ENCODE measurements around the gene LDAH. TPM values are rescaled to one million over a fixed set of nuclear protein-coding genes. Genes with fewer than 3 reads are reported as not detected.
"Not testable (repeated sequence)": the region's sequence is repeated elsewhere in the genome, so short reads cannot be mapped to it uniquely, and the experiment has no call there.

The LDAH gene
- total RNA-seq, 2 experiments from 2014 or later, result 31.1 to 37.6 TPM

DNA sequence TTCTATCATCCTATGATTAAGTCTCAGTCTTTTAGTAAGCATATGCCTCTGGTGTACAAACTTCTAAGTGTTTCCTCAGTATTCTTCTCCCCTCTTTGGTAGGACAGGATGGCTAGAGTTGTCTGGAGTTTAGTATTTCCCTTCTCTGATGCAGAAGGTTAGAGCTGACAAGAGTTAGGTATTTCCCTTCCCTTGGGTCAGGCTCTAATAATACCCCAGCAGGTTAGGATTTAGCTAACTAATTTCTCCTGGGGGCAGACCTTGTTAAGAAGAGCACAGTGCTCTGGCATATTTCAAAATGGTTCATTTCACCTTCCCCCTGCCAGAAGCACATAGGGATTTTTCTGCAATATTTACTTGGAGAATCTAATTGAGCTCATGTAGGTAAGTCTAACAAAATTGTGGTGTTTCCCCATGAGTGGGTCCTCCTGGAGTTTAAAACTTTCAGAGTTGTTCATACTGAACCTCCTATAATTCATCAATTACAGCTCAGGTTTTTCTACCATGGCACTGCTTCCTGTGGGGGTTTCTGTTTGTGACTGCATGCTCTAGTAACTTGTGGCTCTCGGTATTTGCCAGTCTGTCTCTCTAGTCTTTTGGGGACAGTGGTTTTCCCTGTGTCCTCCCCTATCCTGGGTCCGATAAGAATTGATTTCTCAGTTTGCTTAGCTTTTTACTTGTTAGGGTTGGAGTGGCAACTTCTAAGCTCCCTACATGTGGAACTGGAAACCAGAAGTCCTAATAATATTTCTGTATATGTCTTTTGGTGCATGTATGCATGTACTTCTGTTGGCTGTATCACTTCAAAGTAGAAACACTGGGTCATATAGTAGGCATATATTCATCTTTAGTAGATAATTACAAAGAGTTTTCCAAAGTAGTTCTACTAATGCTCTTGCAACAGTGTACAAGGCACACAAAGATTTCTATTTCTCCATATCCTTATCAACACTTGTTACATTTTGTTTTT is 78.2 kb downstream of the LDAH start:
- no peak overlapping the region for H3K27ac Mint-ChIP-seq
- peaks cover 31% of the 10 kb centered on the region for H3K36me3 Mint-ChIP-seq (ENCODE audit: low read depth)
- H3K27me3 Mint-ChIP-seq (ENCODE audit: low read depth), result no peaks in the 10 kb centered on the region
- no peaks in the 10 kb centered on the region for H3K4me1 Mint-ChIP-seq (ENCODE audit: low read depth)
- CTCF ChIA-PET, result interaction anchor here (0.6 to 1.2 kb wide), 4 partner anchors 21 to 118 kb away, joined by 3 to 5 read pairs (median 4); no protein-coding TSS in a partner anchor
- no peak overlapping the region for H3K4me3 Mint-ChIP-seq
- no peaks in the 10 kb centered on the region for H3K9me3 Mint-ChIP-seq
- no peak for DNase-seq
- intact Hi-C loops (cut with micrococcal nuclease), result no loop called here

DNA sequence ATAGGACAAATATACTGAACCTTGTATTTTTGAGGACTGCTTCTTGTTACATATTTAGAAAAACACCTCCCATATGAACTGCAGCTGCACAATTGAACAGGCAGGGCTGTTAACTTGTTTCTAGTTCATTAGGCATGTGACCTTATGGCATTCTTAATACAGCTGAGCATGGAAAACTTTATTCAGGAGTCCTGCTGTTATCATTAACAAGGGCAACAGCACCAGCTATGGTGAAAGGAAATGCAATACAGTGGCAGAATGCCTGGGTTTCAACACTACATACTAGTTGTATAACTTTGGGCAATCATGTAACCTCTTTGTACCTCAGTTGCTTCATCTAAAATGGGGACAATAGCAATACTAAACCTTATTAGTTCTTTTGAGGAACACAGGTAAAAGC is 84.1 kb downstream of the LDAH start:
- H3K9me3 Mint-ChIP-seq, result no peaks in the 10 kb centered on the region
- no peaks in the 10 kb centered on the region for H3K4me1 Mint-ChIP-seq (ENCODE audit: low read depth)
- intact Hi-C loops (cut with micrococcal nuclease), result no loop called here
- CTCF ChIA-PET, result no interaction called here
- H3K27ac Mint-ChIP-seq, result no peak overlapping the region
- H3K36me3 Mint-ChIP-seq (ENCODE audit: low read depth), result peaks cover 55% of the 10 kb centered on the region
- no peaks in the 10 kb centered on the region for H3K27me3 Mint-ChIP-seq (ENCODE audit: low read depth)
- DNase-seq, result no peak
- H3K4me3 Mint-ChIP-seq, result no peak overlapping the region

DNA sequence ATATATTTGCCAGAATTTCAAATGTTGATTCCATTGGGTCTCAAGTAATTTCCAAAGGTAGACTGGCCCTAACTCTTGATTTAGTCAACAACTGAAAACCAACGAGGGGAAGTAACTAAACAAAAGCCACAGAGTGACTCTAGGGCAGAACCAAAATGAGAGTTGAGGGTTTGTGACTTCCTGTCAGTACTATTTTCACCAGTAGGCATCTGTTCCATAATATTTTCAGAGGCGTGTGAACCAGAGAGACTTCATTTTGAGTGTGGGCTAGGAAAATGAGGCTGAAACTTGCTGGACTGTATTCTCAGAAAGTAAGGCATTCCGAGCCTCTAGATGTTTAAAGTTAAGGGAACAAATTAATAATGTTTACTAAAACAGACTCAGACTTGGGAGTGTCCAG is 85.4 kb downstream of the LDAH start:
- Mint-ChIP-seq H3K27ac (no peak overlapping the region), H3K27me3 (ENCODE audit: low read depth) (no peaks in the 10 kb centered on the region), H3K36me3 (ENCODE audit: low read depth) (peaks cover 47% of the 10 kb centered on the region), H3K4me1 (ENCODE audit: low read depth) (no peaks in the 10 kb centered on the region), H3K4me3 (no peak overlapping the region), H3K9me3 (no peaks in the 10 kb centered on the region)
- DNase-seq, result no peak
- intact Hi-C loops (cut with micrococcal nuclease), result no loop called here
- CTCF ChIA-PET, result no interaction called here

DNA sequence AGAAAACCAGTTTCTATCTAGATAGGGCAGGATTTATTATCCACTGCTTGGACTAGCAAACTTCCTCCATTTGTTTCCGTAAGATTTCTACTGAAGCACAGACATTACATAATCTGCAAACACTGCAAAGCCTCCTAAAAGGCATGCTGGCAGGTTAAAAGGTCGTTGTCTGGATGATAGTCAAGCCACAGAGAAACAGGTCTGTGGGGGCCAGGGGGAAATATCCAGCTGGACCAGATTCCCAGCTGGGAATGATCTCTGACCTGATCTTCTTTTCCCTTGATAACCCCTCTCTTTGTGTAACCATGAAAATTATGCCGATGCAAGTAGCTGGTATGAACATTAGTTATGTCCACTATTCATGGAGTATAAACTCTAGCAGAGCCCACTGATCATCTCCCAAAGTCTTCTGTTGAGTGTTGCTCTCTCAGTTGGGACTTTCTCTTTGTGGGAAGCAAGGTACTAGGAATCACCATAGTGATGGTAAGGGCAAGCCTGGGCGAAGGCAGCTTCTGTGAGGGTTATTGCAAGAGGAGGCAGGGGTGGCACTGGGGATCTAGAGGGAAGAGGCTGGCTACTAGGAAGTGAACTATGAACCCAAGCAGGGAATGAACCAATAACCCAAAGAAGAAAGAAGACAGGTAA is 94.7 kb downstream of the LDAH start:
- Mint-ChIP-seq H3K4me1 (ENCODE audit: low read depth) (no peaks in the 10 kb centered on the region), H3K27ac (no peak overlapping the region), H3K4me3 (no peak overlapping the region), H3K9me3 (no peaks in the 10 kb centered on the region), H3K27me3 (ENCODE audit: low read depth) (no peaks in the 10 kb centered on the region), H3K36me3 (ENCODE audit: low read depth) (peaks cover 26% of the 10 kb centered on the region)
- CTCF ChIA-PET, result no interaction called here
- intact Hi-C loops (cut with micrococcal nuclease), result no loop called here
- DNase-seq, result no peak

DNA sequence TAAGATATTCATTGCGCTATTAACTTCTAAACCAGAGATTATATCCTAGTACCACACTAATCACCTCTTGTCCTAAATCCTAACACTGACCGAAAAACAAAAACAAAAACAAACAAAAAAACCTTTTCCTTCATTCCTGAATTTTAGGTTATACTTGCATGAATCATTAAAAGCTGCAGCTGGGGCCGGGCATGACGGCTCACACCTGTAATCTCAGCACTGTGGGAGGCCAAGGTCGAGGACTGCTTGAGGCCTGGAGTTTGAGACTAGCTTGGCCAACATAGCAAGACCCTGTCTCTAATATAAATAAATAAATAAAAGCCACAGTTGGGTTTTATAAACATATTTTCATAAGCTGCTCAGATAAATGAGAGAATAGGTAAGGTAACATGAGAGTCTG is 96.0 kb downstream of the LDAH start:
- Mint-ChIP-seq H3K4me1 (ENCODE audit: low read depth) (no peaks in the 10 kb centered on the region), H3K27me3 (ENCODE audit: low read depth) (no peaks in the 10 kb centered on the region), H3K9me3 (no peaks in the 10 kb centered on the region), H3K4me3 (no peak overlapping the region), H3K27ac (no peak overlapping the region), H3K36me3 (ENCODE audit: low read depth) (peaks cover 31% of the 10 kb centered on the region)
- DNase-seq, result no peak
- CTCF ChIA-PET, result interaction anchor here (0.6 kb wide), 1 partner anchor 61 kb away, joined by 3 read pairs; no protein-coding TSS in a partner anchor
- intact Hi-C loops (cut with micrococcal nuclease), result no loop called here

DNA sequence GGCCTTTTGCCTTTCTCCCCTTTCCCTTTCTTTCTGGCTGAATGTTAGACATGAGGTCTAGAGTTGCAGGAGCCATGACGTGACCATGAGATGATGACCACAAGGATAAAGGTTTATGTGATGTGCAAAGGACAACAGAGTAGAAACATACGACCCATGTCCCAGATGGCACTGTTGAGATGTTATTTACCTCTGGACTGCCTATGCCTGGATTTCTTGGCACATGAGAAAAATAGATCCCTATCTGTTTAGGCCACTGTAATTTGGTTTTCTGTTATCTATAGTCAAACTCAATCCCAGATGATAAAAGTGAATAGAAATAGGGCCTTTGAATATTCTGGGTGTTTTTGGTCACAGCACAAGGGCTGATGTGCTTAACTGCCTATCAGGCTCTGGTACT is 97.1 kb downstream of the LDAH start:
- H3K27me3 Mint-ChIP-seq (ENCODE audit: low read depth), result no peaks in the 10 kb centered on the region
- no peak for DNase-seq
- no peaks in the 10 kb centered on the region for H3K9me3 Mint-ChIP-seq
- H3K27ac Mint-ChIP-seq, result no peak overlapping the region
- CTCF ChIA-PET, result no interaction called here
- intact Hi-C loops (cut with micrococcal nuclease), result no loop called here
- peaks cover 37% of the 10 kb centered on the region for H3K36me3 Mint-ChIP-seq (ENCODE audit: low read depth)
- no peaks in the 10 kb centered on the region for H3K4me1 Mint-ChIP-seq (ENCODE audit: low read depth)
- H3K4me3 Mint-ChIP-seq, result no peak overlapping the region

DNA sequence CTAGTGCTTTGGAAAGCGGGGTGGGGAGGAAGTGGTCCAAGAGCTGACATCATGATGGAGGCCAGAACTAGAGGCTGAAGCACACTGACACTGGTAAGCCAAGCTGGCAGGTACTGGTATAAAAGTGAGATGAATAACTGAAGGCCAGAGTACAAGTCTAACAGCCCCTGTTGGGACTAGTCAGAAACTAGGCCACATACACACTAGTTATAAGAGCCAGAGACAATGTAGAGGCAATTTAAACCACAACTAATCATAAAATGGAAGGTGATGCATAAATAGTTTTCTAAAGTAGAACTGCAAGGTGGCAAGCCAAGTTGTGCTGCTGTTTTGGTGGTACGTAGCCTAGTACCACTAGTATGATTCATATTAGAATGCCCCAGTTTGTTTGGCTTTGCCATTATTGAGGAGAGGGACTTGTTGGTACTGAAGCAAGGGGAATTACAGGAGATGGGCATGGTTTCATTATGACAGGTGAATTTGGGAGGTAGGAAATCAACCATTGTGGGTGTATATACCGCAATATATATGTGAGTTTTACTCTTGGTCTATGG is 98.3 kb downstream of the LDAH start:
- no peak overlapping the region for H3K27ac Mint-ChIP-seq
- DNase-seq, result no peak
- CTCF ChIA-PET, result interaction anchor here (0.6 kb wide), 1 partner anchor 20 kb away, joined by 3 read pairs; no protein-coding TSS in a partner anchor

DNA sequence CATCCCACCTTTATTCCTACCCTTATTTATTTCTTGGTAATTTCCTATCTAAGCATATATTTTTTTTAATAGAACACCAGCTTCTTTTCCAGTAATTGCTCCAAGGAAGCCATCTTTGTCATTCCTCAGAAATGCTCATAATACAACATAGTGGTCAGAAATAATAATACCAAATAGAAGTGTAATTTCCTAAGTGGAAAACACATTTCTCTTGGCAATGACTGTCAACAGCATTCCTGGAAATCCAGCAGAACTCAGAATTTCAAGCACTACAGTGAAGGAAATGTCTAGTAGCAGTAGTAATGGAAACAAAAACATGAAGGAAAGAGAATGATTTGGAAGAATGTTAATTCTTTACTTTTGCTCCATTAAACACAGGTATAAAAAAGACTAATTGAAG is 99.4 kb downstream of the LDAH start:
- Mint-ChIP-seq H3K27me3 (ENCODE audit: low read depth) (no peaks in the 10 kb centered on the region), H3K4me3 (no peak overlapping the region), H3K9me3 (peaks cover 1% of the 10 kb centered on the region), H3K27ac (no peak overlapping the region), H3K36me3 (ENCODE audit: low read depth) (peaks cover 40% of the 10 kb centered on the region), H3K4me1 (ENCODE audit: low read depth) (no peaks in the 10 kb centered on the region)
- DNase-seq, result no peak
- CTCF ChIA-PET, result interaction anchor here (1.3 kb wide), 1 partner anchor 240 kb away, joined by 3 read pairs; no protein-coding TSS in a partner anchor
- intact Hi-C loops (cut with micrococcal nuclease), result no loop called here

More for the DNA sequence above, 98.3 kb downstream of the LDAH start:
- H3K36me3 Mint-ChIP-seq (ENCODE audit: low read depth), result peaks cover 39% of the 10 kb centered on the region
- H3K27me3 Mint-ChIP-seq (ENCODE audit: low read depth), result no peaks in the 10 kb centered on the region
- peaks cover 1% of the 10 kb centered on the region for H3K9me3 Mint-ChIP-seq
- no peaks in the 10 kb centered on the region for H3K4me1 Mint-ChIP-seq (ENCODE audit: low read depth)
- intact Hi-C loops (cut with micrococcal nuclease), result no loop called here
- H3K4me3 Mint-ChIP-seq, result no peak overlapping the region

DNA sequence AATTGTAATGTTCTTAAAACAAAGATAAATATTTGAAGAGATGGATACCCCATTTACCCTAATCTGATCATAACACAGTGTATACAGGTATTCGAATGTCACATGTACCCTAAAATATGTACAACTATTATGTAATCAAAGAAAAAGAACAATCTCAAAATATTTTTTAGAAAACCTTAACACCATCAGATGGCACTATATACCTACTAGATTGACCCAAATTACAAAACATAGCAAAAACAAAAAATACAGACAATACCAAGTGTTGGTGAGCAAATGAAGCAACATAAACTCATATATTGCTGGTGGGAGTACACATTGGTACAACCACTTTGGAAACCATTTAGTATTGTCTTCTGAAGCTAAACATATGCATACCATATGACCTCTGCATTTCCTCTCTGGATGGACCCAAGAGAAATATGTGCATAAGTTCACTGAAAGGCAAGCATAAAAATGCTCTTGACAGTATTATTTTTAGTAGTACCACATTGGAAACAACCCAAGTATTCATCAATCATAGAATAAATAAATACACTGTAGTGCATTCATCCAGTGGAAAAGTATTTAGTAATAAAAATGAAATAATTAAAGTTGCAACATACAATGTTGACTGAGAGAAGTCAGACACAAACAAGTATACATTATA is 100.2 kb downstream of the LDAH start:
- no peak overlapping the region for H3K4me3 Mint-ChIP-seq
- peaks cover 1% of the 10 kb centered on the region for H3K9me3 Mint-ChIP-seq
- CTCF ChIA-PET, result interaction anchor here (1.3 kb wide), 1 partner anchor 240 kb away, joined by 3 read pairs; no protein-coding TSS in a partner anchor
- intact Hi-C loops (cut with micrococcal nuclease), result no loop called here
- H3K27ac Mint-ChIP-seq, result no peak overlapping the region
- peaks cover 37% of the 10 kb centered on the region for H3K36me3 Mint-ChIP-seq (ENCODE audit: low read depth)
- no peaks in the 10 kb centered on the region for H3K27me3 Mint-ChIP-seq (ENCODE audit: low read depth)
- DNase-seq, result no peak
- no peaks in the 10 kb centered on the region for H3K4me1 Mint-ChIP-seq (ENCODE audit: low read depth)

DNA sequence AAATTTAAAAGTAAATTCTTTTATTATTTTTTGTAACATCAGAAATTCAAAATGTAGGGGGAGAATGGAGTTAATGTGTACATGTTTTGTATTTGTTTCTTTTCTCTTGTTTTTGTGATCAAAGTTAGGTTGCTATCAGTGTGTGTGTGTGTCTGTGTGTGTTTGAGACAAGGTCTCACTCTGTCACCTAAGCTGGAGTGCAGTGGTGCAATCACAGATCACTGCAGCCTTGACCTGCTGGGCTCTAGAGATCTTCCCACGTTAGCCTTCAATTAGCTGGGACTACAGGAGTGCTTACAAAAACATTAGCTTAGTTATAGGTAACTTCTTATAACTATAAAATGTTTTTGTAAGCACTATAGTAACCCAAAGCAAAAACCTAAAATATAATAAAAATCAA is 105.3 kb downstream of the LDAH start:
- H3K9me3 Mint-ChIP-seq, result peaks cover 9% of the 10 kb centered on the region
- peaks cover 4% of the 10 kb centered on the region for H3K4me1 Mint-ChIP-seq (ENCODE audit: low read depth)
- no peak overlapping the region for H3K27ac Mint-ChIP-seq
- H3K36me3 Mint-ChIP-seq (ENCODE audit: low read depth), result peaks cover 47% of the 10 kb centered on the region
- intact Hi-C loops (cut with micrococcal nuclease), result no loop called here
- no peak for DNase-seq
- CTCF ChIA-PET, result no interaction called here
- no peaks in the 10 kb centered on the region for H3K27me3 Mint-ChIP-seq (ENCODE audit: low read depth)
- no peak overlapping the region for H3K4me3 Mint-ChIP-seq

DNA sequence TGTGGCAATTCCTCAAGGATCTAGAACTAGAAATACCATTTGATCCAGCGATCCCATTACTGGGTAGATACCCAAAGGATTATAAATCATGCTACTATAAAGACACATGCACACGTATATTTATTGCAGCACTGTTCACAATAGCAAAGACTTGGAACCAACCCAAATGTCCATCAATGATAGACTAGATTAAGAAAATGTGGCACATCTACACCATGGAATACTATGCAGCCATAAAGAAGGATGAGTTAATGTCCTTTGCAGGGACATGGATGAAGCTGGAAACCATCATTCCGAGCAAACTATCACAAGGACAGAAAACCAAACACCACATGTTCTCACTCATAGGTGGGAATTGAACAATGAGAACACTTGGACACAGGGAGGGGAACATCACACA is 106.7 kb downstream of the LDAH start:
- H3K36me3 Mint-ChIP-seq (ENCODE audit: low read depth), result peaks cover 45% of the 10 kb centered on the region
- CTCF ChIA-PET; DNase-seq; H3K9me3 Mint-ChIP-seq; intact Hi-C loops (cut with micrococcal nuclease); H3K4me3 Mint-ChIP-seq; H3K27ac Mint-ChIP-seq; H3K27me3 Mint-ChIP-seq (ENCODE audit: low read depth); H3K4me1 Mint-ChIP-seq (ENCODE audit: low read depth): not testable (repeated sequence)

DNA sequence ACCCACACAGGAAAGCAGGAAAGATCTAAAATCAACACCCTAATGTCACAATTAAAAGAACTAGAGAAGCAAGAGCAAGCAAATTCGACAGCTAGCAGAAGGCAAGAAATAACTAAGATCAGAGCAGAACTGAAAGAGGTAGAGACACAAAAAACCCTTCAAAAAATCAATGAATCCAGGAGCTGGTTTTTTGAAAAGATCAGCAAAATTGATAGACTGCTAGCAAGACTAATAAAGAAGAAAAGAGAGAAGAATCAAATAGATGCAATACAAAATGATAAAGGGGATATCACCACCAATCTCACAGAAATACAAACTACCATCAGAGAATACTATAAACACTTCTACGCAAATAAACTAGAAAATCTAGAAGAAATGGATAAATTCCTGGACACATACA is 108.5 kb downstream of the LDAH start:
- DNase-seq; H3K9me3 Mint-ChIP-seq; CTCF ChIA-PET; H3K27me3 Mint-ChIP-seq (ENCODE audit: low read depth); intact Hi-C loops (cut with micrococcal nuclease); H3K27ac Mint-ChIP-seq; H3K4me3 Mint-ChIP-seq; H3K4me1 Mint-ChIP-seq (ENCODE audit: low read depth): not testable (repeated sequence)
- peaks cover 45% of the 10 kb centered on the region for H3K36me3 Mint-ChIP-seq (ENCODE audit: low read depth)
